ENCODE results near the gene RLIM.

RLIM gene

GRCh38 chrX:74536152-74536831 lies 78.1 kb downstream of the RLIM start:
- peak; percentile 18 for DNase-seq

- DNase-seq = peak; percentile 28
These were observed 78.8 kb downstream of the RLIM start for GRCh38 chrX:74535408-74536151.

Data from activated CD8-positive, alpha-beta memory T cell treated with anti-CD3 and anti-CD28 coated beads, Interleukin-2, amount 50 U/mL, for 4 hours (primary cell).